A549 (cell line): Measurements from ENCODE around the gene ZDHHC19.

ENCODE experiments used
- EP300 ChIP-seq, 2 experiments: fragments of >200 bp; sonication (Bioruptor Twin); formaldehyde crosslinking; IDR thresholded peaks; 2 replicates in 1 of 2; 3 replicates in 1 of 2; pipeline ENCODE4 v1.6.1; 2016 to 2017
- MAFK ChIP-seq: fragments of 450-650 bp; IDR thresholded peaks from 2 replicates; pipeline ENCODE4 v1.6.1; 2014; ENCODE audit not compliant: partially characterized antibody
- POLR2A ChIP-seq: IDR thresholded peaks from 2 replicates; pipeline ENCODE4 v1.6.1; 2012; ENCODE audit warnings: mild to moderate bottlenecking, low read length
- RNF2 ChIP-seq: fragments of 200-600 bp; sonication (generic); IDR thresholded peaks from 2 replicates; pipeline ENCODE4 v1.6.1; 2016; ENCODE audit warnings: low read depth, mild to moderate bottlenecking, antibody characterized with exemption, moderate library complexity, borderline replicate concordance
- TF ChIP-seq, protein P1 (sequence below): fragments of >200 bp; sonication (Bioruptor Twin); formaldehyde crosslinking; IDR thresholded peaks from 3 replicates; pipeline ENCODE4 v1.5.1; 2016
- TF ChIP-seq, protein P2 (sequence below): fragments of 250-450 bp; sonication (Bioruptor Pico); IDR thresholded peaks from 2 replicates; pipeline ENCODE4 v1.5.0; 2021; ENCODE audit warnings: mild to moderate bottlenecking, moderate library complexity, borderline replicate concordance

DNA sequence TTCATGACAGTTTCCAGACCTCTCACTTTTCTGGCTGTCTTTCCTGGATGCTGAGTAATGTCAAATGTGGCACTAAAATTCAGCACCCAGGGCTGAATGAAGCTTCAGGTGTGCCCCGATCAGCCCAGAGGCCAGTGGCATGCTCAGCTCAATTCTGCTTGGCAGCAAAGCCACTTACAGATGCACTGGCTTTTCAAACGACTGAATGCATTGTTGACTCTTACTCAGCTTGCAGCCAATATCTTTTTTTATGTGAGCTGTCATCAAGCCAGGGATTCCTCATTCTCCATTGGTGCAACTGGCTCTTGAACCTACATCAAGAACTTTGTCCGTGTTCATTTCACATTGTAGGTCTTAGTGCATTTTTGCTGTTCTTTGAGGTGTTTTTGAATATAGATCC, 60.7 kb downstream of the ZDHHC19 start:
- TF ChIP-seq, protein P1, sequence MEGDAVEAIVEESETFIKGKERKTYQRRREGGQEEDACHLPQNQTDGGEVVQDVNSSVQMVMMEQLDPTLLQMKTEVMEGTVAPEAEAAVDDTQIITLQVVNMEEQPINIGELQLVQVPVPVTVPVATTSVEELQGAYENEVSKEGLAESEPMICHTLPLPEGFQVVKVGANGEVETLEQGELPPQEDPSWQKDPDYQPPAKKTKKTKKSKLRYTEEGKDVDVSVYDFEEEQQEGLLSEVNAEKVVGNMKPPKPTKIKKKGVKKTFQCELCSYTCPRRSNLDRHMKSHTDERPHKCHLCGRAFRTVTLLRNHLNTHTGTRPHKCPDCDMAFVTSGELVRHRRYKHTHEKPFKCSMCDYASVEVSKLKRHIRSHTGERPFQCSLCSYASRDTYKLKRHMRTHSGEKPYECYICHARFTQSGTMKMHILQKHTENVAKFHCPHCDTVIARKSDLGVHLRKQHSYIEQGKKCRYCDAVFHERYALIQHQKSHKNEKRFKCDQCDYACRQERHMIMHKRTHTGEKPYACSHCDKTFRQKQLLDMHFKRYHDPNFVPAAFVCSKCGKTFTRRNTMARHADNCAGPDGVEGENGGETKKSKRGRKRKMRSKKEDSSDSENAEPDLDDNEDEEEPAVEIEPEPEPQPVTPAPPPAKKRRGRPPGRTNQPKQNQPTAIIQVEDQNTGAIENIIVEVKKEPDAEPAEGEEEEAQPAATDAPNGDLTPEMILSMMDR = no peak
- no peak for TF ChIP-seq POLR2A
- TF ChIP-seq RNF2 = no peak
- no peak for TF ChIP-seq MAFK
- TF ChIP-seq, protein P2, sequence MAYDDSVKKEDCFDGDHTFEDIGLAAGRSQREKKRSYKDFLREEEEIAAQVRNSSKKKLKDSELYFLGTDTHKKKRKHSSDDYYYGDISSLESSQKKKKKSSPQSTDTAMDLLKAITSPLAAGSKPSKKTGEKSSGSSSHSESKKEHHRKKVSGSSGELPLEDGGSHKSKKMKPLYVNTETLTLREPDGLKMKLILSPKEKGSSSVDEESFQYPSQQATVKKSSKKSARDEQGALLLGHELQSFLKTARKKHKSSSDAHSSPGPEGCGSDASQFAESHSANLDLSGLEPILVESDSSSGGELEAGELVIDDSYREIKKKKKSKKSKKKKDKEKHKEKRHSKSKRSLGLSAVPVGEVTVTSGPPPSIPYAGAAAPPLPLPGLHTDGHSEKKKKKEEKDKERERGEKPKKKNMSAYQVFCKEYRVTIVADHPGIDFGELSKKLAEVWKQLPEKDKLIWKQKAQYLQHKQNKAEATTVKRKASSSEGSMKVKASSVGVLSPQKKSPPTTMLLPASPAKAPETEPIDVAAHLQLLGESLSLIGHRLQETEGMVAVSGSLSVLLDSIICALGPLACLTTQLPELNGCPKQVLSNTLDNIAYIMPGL (CRISPR knock-in tag) = no peak
- no peak for TF ChIP-seq EP300 (IDR thresholded peaks at IDR 0.05)
